Activated T-helper 9 cell treated with anti-CD3 and anti-CD28 coated beads, Interleukin-2, amount 50 U/mL, for 16 hours (primary cell): ENCODE results near the gene LHCGR.
"Not testable (repeated sequence)": the region's sequence is repeated elsewhere in the genome, so short reads cannot be mapped to it uniquely, and the experiment has no call there.

Source experiments
- DNase-seq: peaks from one replicate; pipeline ENCODE4 v3.0.0-alpha.2; 2020; ENCODE audit warnings: low read depth

LHCGR gene

GRCh38 chr2:48747319-48747718 is 8.2 kb downstream of the LHCGR start:
- no peak for DNase-seq

- not testable (repeated sequence) for DNase-seq
Measured at GRCh38 chr2:48739236-48739635, 16.3 kb downstream of the LHCGR start.

GRCh38 chr2:48738806-48739205 is 16.7 kb downstream of the LHCGR start:
- DNase-seq, result no peak

- no peak for DNase-seq
Measured at GRCh38 chr2:48736251-48736650, 19.3 kb downstream of the LHCGR start.

GRCh38 chr2:48734576-48735303 is 20.8 kb downstream of the LHCGR start:
- DNase-seq, result no peak

- DNase-seq, result no peak
Measured at GRCh38 chr2:48733067-48733503, 22.4 kb downstream of the LHCGR start.

- DNase-seq, result no peak
Measured at GRCh38 chr2:48728840-48729239, 26.7 kb downstream of the LHCGR start.

GRCh38 chr2:48728295-48728694 is 27.2 kb downstream of the LHCGR start:
- DNase-seq, result no peak

- DNase-seq, result no peak
Measured at GRCh38 chr2:48727560-48727959, 28.0 kb downstream of the LHCGR start.

GRCh38 chr2:48725696-48726494 is 29.6 kb downstream of the LHCGR start:
- no peak for DNase-seq

- DNase-seq, result no peak
Measured at GRCh38 chr2:48724278-48724677, 31.2 kb downstream of the LHCGR start.

- DNase-seq, result no peak
Measured at GRCh38 chr2:48723129-48723528, 32.4 kb downstream of the LHCGR start.

GRCh38 chr2:48722391-48722790 is 33.1 kb downstream of the LHCGR start:
- no peak for DNase-seq

GRCh38 chr2:48721158-48721557 is 34.4 kb downstream of the LHCGR start:
- DNase-seq, result no peak

- DNase-seq, result no peak
Measured at GRCh38 chr2:48719480-48720177, 35.9 kb downstream of the LHCGR start.

- no peak for DNase-seq
Measured at GRCh38 chr2:48717846-48718245, 37.7 kb downstream of the LHCGR start.

- DNase-seq, result no peak
Measured at GRCh38 chr2:48715956-48716355, 39.6 kb downstream of the LHCGR start.

GRCh38 chr2:48715042-48715899 is 40.3 kb downstream of the LHCGR start:
- no peak for DNase-seq

GRCh38 chr2:48714245-48714644 is 41.3 kb downstream of the LHCGR start:
- DNase-seq, result no peak

- DNase-seq, result no peak
Measured at GRCh38 chr2:48713647-48714046, 41.9 kb downstream of the LHCGR start.

GRCh38 chr2:48712151-48712550 is 43.4 kb downstream of the LHCGR start:
- no peak for DNase-seq

GRCh38 chr2:48711343-48711742 is 44.2 kb downstream of the LHCGR start:
- DNase-seq, result no peak
